ENCODE measurements around the gene JTB. TPM values are rescaled to one million over a fixed set of nuclear protein-coding genes. Genes with fewer than 3 reads are reported as not detected.

JTB gene
- total RNA-seq, 6 experiments from 2014 or later, result 55.8 to 169 (median 90.9) TPM

DNA sequence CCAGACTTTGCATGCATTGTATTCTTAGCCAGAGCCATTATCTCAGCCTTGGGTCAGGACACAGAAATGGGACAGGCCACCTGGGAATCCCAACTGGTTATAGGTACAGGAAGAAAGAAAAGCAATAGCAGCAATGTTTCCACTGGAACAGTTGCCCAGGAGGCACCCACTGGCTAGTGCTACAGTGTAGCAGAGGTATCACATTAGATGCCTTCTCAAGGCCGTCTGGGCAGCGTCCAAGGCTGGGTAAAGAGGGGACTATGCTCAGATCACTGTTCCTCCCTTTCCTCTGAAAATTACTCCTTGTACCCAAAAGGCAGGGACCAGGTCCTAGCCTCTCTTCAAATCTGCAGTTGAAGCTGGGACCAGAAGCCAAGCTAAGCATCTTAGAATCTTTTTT is 7.1 kb downstream of the JTB start:
- TF ChIP-seq, protein P1, sequence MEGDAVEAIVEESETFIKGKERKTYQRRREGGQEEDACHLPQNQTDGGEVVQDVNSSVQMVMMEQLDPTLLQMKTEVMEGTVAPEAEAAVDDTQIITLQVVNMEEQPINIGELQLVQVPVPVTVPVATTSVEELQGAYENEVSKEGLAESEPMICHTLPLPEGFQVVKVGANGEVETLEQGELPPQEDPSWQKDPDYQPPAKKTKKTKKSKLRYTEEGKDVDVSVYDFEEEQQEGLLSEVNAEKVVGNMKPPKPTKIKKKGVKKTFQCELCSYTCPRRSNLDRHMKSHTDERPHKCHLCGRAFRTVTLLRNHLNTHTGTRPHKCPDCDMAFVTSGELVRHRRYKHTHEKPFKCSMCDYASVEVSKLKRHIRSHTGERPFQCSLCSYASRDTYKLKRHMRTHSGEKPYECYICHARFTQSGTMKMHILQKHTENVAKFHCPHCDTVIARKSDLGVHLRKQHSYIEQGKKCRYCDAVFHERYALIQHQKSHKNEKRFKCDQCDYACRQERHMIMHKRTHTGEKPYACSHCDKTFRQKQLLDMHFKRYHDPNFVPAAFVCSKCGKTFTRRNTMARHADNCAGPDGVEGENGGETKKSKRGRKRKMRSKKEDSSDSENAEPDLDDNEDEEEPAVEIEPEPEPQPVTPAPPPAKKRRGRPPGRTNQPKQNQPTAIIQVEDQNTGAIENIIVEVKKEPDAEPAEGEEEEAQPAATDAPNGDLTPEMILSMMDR (IDR thresholded peaks at IDR 0.05), result no peak
- TF ChIP-seq POLR2A (IDR thresholded peaks at IDR 0.05), result no peak
- 80% methylated on average over 1 of the region's 2 CpGs for WGBS (ENCODE audit: insufficient coverage, low coverage, low lambda C conversion rate, missing lambda C conversion rate)
- H3K27me3 ChIP-seq, result no peaks in the 10 kb centered on the region
- no peaks in the 10 kb centered on the region for H3K9me3 ChIP-seq
- intact Hi-C loops (cut with DNase I), result no loop called here
- peaks cover 0 to 11% (median 3%) of the 10 kb centered on the region in 4 donors for H3K4me1 ChIP-seq
- H3K36me3 ChIP-seq, result peaks cover 0 to 18% (median 9%) of the 10 kb centered on the region in 4 donors
- ATAC-seq, result no peak
- no peak for DNase-seq
- no peak overlapping the region for H3K4me3 ChIP-seq
- H3K27ac ChIP-seq, result no peak overlapping the region

DNA sequence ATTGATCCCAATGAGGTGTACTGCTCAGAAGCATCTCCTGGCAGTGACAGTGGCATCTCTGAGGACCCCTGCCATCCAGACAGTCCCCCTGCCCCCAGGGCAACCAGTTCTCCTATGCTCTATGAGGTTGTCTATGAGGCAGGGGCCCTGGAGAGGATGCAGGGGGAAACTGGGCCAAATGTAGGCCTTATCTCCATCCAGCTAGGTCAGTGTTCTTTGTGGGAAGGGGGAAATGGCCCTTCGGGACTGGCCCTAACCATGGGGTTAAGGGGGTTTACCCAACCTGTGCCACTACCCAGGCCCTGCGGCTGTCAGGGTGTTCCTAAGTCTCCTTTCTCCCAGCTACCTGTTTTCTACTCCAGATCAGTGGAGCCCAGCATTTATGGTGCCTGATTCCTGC is 8.5 kb downstream of the JTB start:
- H3K4me3 ChIP-seq, result no peak overlapping the region

DNA sequence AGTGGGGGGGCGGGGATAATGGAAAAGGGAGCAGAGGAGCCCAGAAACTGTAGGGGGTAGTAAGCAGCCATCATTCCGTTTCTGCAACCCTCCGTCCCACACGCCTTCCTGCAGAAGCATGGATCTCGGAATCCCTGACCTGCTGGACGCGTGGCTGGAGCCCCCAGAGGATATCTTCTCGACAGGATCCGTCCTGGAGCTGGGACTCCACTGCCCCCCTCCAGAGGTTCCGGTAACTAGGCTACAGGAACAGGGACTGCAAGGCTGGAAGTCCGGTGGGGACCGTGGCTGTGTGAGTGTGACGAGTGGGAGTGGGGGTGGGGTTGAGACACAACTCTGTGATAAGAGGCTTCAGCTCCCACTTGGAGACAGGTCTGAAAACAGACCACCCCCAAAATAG is 9.1 kb downstream of the JTB start:
- peaks cover 0 to under 1% (median 0%) of the 10 kb centered on the region in 4 donors for H3K36me3 ChIP-seq
- intact Hi-C loops (cut with DNase I), result no loop called here
- ATAC-seq, result no peak
- TF ChIP-seq, protein P1 (IDR thresholded peaks at IDR 0.05), result no peak
- no peak for TF ChIP-seq POLR2A (IDR thresholded peaks at IDR 0.05)
- peak overlapping the region in 2 of 3 donors; percentile 63 to 65 for H3K4me3 ChIP-seq
- H3K27me3 ChIP-seq, result no peaks in the 10 kb centered on the region
- peak overlapping the region in 1 of 3 donors; percentile 97 for H3K27ac ChIP-seq
- DNase-seq, result no peak
- H3K9me3 ChIP-seq, result no peaks in the 10 kb centered on the region
- 26% methylated on average over 10 of the region's 13 CpGs for WGBS (ENCODE audit: insufficient coverage, low coverage, low lambda C conversion rate, missing lambda C conversion rate)
- H3K4me1 ChIP-seq, result peaks cover 0 to 19% (median 7%) of the 10 kb centered on the region in 4 donors

More for the DNA sequence above, 8.5 kb downstream of the JTB start:
- WGBS (ENCODE audit: insufficient coverage, low coverage, low lambda C conversion rate, missing lambda C conversion rate), result no CpG with 5 or more reads among the region's 2 CpGs
- no peak for DNase-seq
- ATAC-seq, result no peak
- Histone ChIP-seq H3K36me3 (peaks cover 0 to 6% (median 2%) of the 10 kb centered on the region in 4 donors), H3K27ac (no peak overlapping the region), H3K9me3 (no peaks in the 10 kb centered on the region), H3K4me1 (peaks cover 0 to 19% (median 7%) of the 10 kb centered on the region in 4 donors), H3K27me3 (no peaks in the 10 kb centered on the region)
- intact Hi-C loops (cut with DNase I), result no loop called here
- no peak for TF ChIP-seq POLR2A (IDR thresholded peaks at IDR 0.05)
- TF ChIP-seq, protein P1 (IDR thresholded peaks at IDR 0.05), result no peak

- TF ChIP-seq, protein P1 (IDR thresholded peaks at IDR 0.05), result no peak
- TF ChIP-seq POLR2A (IDR thresholded peaks at IDR 0.05), result no peak
- no peaks in the 10 kb centered on the region for H3K27me3 ChIP-seq
- under 1% methylated on average over 8 of the region's 8 CpGs for WGBS (ENCODE audit: insufficient coverage, low coverage, low lambda C conversion rate, missing lambda C conversion rate)
- DNase-seq (peak in 2 of 3 donors; percentile 60 to 72), ATAC-seq (no peak)
- intact Hi-C loops (cut with DNase I), result no loop called here
- H3K27ac ChIP-seq, result peak overlapping the region; percentile 83 to 97 (median 91)
- H3K36me3 ChIP-seq, result no peaks in the 10 kb centered on the region
- H3K9me3 ChIP-seq, result no peaks in the 10 kb centered on the region
- peaks cover 0 to 19% (median 7%) of the 10 kb centered on the region in 4 donors for H3K4me1 ChIP-seq
- H3K4me3 ChIP-seq, result peak overlapping the region; percentile 44 to 65 (median 63)
Observed at GRCh38 chr1:153968000-153968363, 9.5 kb downstream of the JTB start.
